HEK293 (cell line): ENCODE measurements around the gene P2RX1.
A peak's percentile ranks its signal among the peaks of the same experiment; 100 is the strongest.

Source experiments
- CTCF ChIA-PET: fragments of 350-600 bp; formaldehyde crosslinking; extraction: SDS; loops from one replicate; lab custom pipeline; 2021; ENCODE audit warnings: antibody characterized with exemption; lab: Yijun Ruan, JAX
- POLR2A ChIA-PET: fragments of 300-600 bp; formaldehyde crosslinking; extraction: SDS; loops from one replicate; lab custom pipeline; 2020; ENCODE audit warnings: antibody characterized with exemption, inconsistent platforms; lab: Yijun Ruan, JAX
- H3K27ac ChIP-seq: fragments of 200-500 bp; sonication (Bioruptor generic); 2 replicates; pipeline ENCODE4 v1.5.1; 2014; ENCODE audit warnings: low read depth, low read length, control low read depth, inconsistent platforms; ENCODE audit errors: extremely low read depth
- H3K36me3 ChIP-seq, 2 experiments: fragments of 200-500 bp in 1 of 2; sonication (Bioruptor generic) in 1 of 2; 1 replicate in 1 of 2; 2 replicates in 1 of 2; pipeline ENCODE4 v1.5.1; 2014 to 2017; ENCODE audit warnings: inconsistent platforms in 2 of 2, low read length in 2 of 2; ENCODE audit not compliant: control insufficient read depth in 2 of 2, insufficient read depth in 1 of 2
- H3K4me1 ChIP-seq: fragments of 200-500 bp; sonication (Bioruptor generic); 2 replicates; pipeline ENCODE4 v1.5.1; 2014; ENCODE audit warnings: mild to moderate bottlenecking, low read length, inconsistent platforms; ENCODE audit not compliant: control insufficient read depth, insufficient read depth
- H3K4me3 ChIP-seq: 2 replicates; pipeline ENCODE4 v1.5.1; 2011; ENCODE audit warnings: low read depth, mild to moderate bottlenecking, control low read depth, low read length, moderate library complexity
- H3K9me3 ChIP-seq: fragments of 200-500 bp; sonication (Bioruptor generic); 2 replicates; pipeline ENCODE4 v1.5.1; 2014; ENCODE audit warnings: low read depth, low read length, inconsistent platforms; ENCODE audit not compliant: control insufficient read depth, insufficient read depth
- GLIS1 ChIP-seq: fragments of 450-650 bp; formaldehyde crosslinking; IDR thresholded peaks from 2 replicates; pipeline ENCODE4 v1.5.1; 2016; ENCODE audit warnings: missing biosample characterization, missing genetic modification characterization
- KLF7 ChIP-seq: fragments of 450-650 bp; formaldehyde crosslinking; IDR thresholded peaks from 2 replicates; pipeline ENCODE4 v1.5.1; 2016; ENCODE audit warnings: missing biosample characterization, missing genetic modification characterization, borderline replicate concordance
- RBAK ChIP-seq: fragments of 450-650 bp; formaldehyde crosslinking; IDR thresholded peaks from 2 replicates; pipeline ENCODE4 v1.5.1; 2016; ENCODE audit warnings: missing biosample characterization, missing genetic modification characterization
- SP2 ChIP-seq: fragments of 450-650 bp; formaldehyde crosslinking; IDR thresholded peaks from 2 replicates; pipeline ENCODE4 v1.5.1; 2016; ENCODE audit warnings: missing biosample characterization, missing genetic modification characterization
- SP7 ChIP-seq: fragments of 450-650 bp; formaldehyde crosslinking; IDR thresholded peaks from 2 replicates; pipeline ENCODE4 v1.5.1; 2016; ENCODE audit warnings: missing biosample characterization, missing genetic modification characterization
- ZBTB20 ChIP-seq: fragments of 450-650 bp; formaldehyde crosslinking; IDR thresholded peaks from 2 replicates; pipeline ENCODE4 v1.5.1; 2016; ENCODE audit warnings: missing biosample characterization, missing genetic modification characterization
- ZEB2 ChIP-seq: fragments of 450-650 bp; formaldehyde crosslinking; IDR thresholded peaks from 2 replicates; pipeline ENCODE4 v1.5.1; 2016; ENCODE audit warnings: missing biosample characterization, missing genetic modification characterization
- ZFP37 ChIP-seq: fragments of 450-650 bp; formaldehyde crosslinking; IDR thresholded peaks from 2 replicates; pipeline ENCODE4 v1.5.1; 2016; ENCODE audit warnings: missing biosample characterization, missing genetic modification characterization
- ZIC2 ChIP-seq: fragments of 450-650 bp; formaldehyde crosslinking; IDR thresholded peaks from 2 replicates; pipeline ENCODE4 v1.5.1; 2016; ENCODE audit warnings: missing biosample characterization, missing genetic modification characterization
- ZNF10 ChIP-seq: fragments of 450-650 bp; formaldehyde crosslinking; IDR thresholded peaks from 2 replicates; pipeline ENCODE4 v1.5.1; 2017; ENCODE audit warnings: missing biosample characterization, missing genetic modification characterization
- ZNF157 ChIP-seq: fragments of 450-650 bp; formaldehyde crosslinking; IDR thresholded peaks from 2 replicates; pipeline ENCODE4 v1.5.1; 2016; ENCODE audit warnings: missing biosample characterization, missing genetic modification characterization
- ZNF19 ChIP-seq: fragments of 450-650 bp; formaldehyde crosslinking; IDR thresholded peaks from 2 replicates; pipeline ENCODE4; 2016; ENCODE audit warnings: missing biosample characterization, missing genetic modification characterization, low read depth
- ZNF221 ChIP-seq: fragments of 450-650 bp; formaldehyde crosslinking; IDR thresholded peaks from 2 replicates; pipeline ENCODE4 v1.5.1; 2017; ENCODE audit warnings: missing biosample characterization, missing genetic modification characterization, borderline replicate concordance
- ZNF341 ChIP-seq: fragments of 450-650 bp; formaldehyde crosslinking; IDR thresholded peaks from 2 replicates; pipeline ENCODE4; 2016; ENCODE audit warnings: low read depth, missing biosample characterization, missing genetic modification characterization
- ZNF366 ChIP-seq: fragments of 450-650 bp; formaldehyde crosslinking; conservative IDR thresholded peaks from 2 replicates; pipeline ENCODE4 v1.5.1; 2016; ENCODE audit warnings: missing biosample characterization, missing genetic modification characterization
- ZNF558 ChIP-seq: fragments of 450-650 bp; formaldehyde crosslinking; IDR thresholded peaks from 2 replicates; pipeline ENCODE4 v1.5.1; 2016; ENCODE audit warnings: missing biosample characterization, missing genetic modification characterization
- ZNF561 ChIP-seq: fragments of 450-650 bp; IDR thresholded peaks from 2 replicates; pipeline ENCODE4 v1.5.1; 2018; ENCODE audit warnings: missing biosample characterization, missing genetic modification characterization, borderline replicate concordance
- ZNF658 ChIP-seq: fragments of 450-650 bp; formaldehyde crosslinking; IDR thresholded peaks from 2 replicates; pipeline ENCODE4; 2016; ENCODE audit warnings: missing biosample characterization, missing genetic modification characterization
- ZNF670 ChIP-seq: fragments of 450-650 bp; formaldehyde crosslinking; IDR thresholded peaks from 2 replicates; pipeline ENCODE4 v1.5.1; 2016; ENCODE audit warnings: missing biosample characterization, missing genetic modification characterization, low read depth
- ZNF768 ChIP-seq: fragments of 450-650 bp; formaldehyde crosslinking; IDR thresholded peaks from 2 replicates; pipeline ENCODE4 v1.5.1; 2018; ENCODE audit warnings: missing biosample characterization, mild to moderate bottlenecking, missing genetic modification characterization
- ZNF830 ChIP-seq: fragments of 450-650 bp; IDR thresholded peaks from 2 replicates; pipeline ENCODE4 v1.5.0; 2018; ENCODE audit warnings: missing biosample characterization, missing genetic modification characterization, low read depth, mild to moderate bottlenecking, moderate library complexity
- ZSCAN23 ChIP-seq: fragments of 450-650 bp; formaldehyde crosslinking; IDR thresholded peaks from 2 replicates; pipeline ENCODE4 v1.5.1; 2016; ENCODE audit warnings: missing biosample characterization, missing genetic modification characterization
- ZSCAN30 ChIP-seq: fragments of 450-650 bp; IDR thresholded peaks from 2 replicates; pipeline ENCODE4 v1.5.1; 2018; ENCODE audit warnings: missing biosample characterization, mild to moderate bottlenecking, missing genetic modification characterization, moderate library complexity
- TF ChIP-seq, protein P1 (sequence below): fragments of 450-650 bp; formaldehyde crosslinking; IDR thresholded peaks from 2 replicates; pipeline ENCODE4 v1.5.1; 2017; ENCODE audit warnings: missing biosample characterization, missing genetic modification characterization
- TF ChIP-seq, protein P2 (sequence below): fragments of 450-650 bp; formaldehyde crosslinking; IDR thresholded peaks from 2 replicates; pipeline ENCODE4 v1.5.1; 2016; ENCODE audit warnings: missing biosample characterization, missing genetic modification characterization
- TF ChIP-seq, protein P3 (sequence below): fragments of 450-650 bp; formaldehyde crosslinking; IDR thresholded peaks from 2 replicates; pipeline ENCODE4 v1.5.1; 2016; ENCODE audit warnings: missing biosample characterization, missing genetic modification characterization
- TF ChIP-seq, protein P4 (sequence below): fragments of 450-650 bp; formaldehyde crosslinking; IDR thresholded peaks from 2 replicates; pipeline ENCODE4 v1.5.1; 2016; ENCODE audit warnings: missing biosample characterization, missing genetic modification characterization, low read depth

Gene P2RX1

GRCh38 chr17:3915581-3915994 lies 677 bp downstream of the P2RX1 start:
- Histone ChIP-seq H3K9me3 (no peaks in the 10 kb centered on the region), H3K4me3 (no peak overlapping the region), H3K4me1 (peaks cover 2% of the 10 kb centered on the region; the same call in 1 of the 2 replicates), H3K36me3 (no peaks in the 10 kb centered on the region), H3K27ac (no peak overlapping the region)
- ChIA-PET CTCF (interaction anchor here (1.9 to 5.3 kb wide), 9 partner anchors 11 to 178 kb away, joined by 5 to 124 read pairs (median 16); no protein-coding TSS in a partner anchor), POLR2A (no interaction called here)
- TF ChIP-seq ZIC2 (tag by site-specific recombination) (no peak), ZSCAN23 (no peak), ZNF670 (tag by site-specific recombination) (no peak), SP2 (tag by site-specific recombination) (no peak), GLIS1 (no peak), ZNF19 (tag by site-specific recombination) (no peak), ZNF561 (tag by site-specific recombination) (no peak), ZNF341 (tag by site-specific recombination) (no peak), ZEB2 (tag by site-specific recombination) (no peak)
- TF ChIP-seq, protein P1, sequence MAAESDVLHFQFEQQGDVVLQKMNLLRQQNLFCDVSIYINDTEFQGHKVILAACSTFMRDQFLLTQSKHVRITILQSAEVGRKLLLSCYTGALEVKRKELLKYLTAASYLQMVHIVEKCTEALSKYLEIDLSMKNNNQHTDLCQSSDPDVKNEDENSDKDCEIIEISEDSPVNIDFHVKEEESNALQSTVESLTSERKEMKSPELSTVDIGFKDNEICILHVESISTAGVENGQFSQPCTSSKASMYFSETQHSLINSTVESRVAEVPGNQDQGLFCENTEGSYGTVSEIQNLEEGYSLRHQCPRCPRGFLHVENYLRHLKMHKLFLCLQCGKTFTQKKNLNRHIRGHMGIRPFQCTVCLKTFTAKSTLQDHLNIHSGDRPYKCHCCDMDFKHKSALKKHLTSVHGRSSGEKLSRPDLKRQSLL, result no peak

DNA sequence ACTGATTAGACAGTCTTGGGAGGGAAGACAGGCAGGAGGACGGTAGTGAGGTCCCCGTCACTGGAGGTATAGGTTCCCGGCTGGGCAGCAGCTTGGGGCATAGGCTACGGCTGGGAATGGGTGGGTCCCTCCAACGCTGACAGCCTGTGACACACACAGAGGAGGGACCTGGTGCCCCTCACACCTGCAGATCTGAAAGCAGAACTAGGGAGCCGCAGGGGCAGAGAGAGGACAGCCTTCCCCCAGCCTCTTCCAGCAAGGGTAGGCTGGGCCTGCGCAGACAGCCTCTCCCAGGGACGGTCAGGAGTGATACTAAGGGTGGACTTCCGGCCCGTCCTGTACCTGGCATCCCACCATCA lies 2.0 kb downstream of the P2RX1 start:
- TF ChIP-seq ZNF830 (tag by site-specific recombination), result no peak
- TF ChIP-seq ZBTB20 (tag by site-specific recombination), result no peak
- TF ChIP-seq, protein P2, sequence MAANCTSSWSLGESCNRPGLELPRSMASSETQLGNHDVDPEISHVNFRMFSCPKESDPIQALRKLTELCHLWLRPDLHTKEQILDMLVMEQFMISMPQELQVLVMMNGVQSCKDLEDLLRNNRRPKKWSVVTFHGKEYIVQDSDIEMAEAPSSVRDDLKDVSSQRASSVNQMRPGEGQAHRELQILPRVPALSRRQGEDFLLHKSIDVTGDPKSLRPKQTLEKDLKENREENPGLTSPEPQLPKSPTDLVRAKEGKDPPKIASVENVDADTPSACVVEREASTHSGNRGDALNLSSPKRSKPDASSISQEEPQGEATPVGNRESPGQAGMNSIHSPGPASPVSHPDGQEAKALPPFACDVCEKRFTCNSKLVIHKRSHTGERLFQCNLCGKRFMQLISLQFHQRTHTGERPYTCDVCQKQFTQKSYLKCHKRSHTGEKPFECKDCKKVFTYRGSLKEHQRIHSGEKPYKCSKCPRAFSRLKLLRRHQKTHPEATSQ (tag by site-specific recombination), result 0 out of 2 replicates have a peak, but pooled peaks have one; percentile 19
- no peak for TF ChIP-seq ZNF558 (tag by site-specific recombination)
- H3K4me1 ChIP-seq, result peaks cover 2% of the 10 kb centered on the region; the same call in 1 of the 2 replicates

GRCh38 chr17:3913531-3914311 lies 2.5 kb downstream of the P2RX1 start:
- no peak overlapping the region for H3K4me3 ChIP-seq
- peaks cover 2% of the 10 kb centered on the region; the same call in 1 of the 2 replicates for H3K4me1 ChIP-seq
- POLR2A ChIA-PET, result interaction anchor here (1.1 kb wide), 1 partner anchor 24 kb away, joined by 6 read pairs; no protein-coding TSS in a partner anchor
- H3K36me3 ChIP-seq, result no peaks in the 10 kb centered on the region
- CTCF ChIA-PET, result interaction anchor here (0.6 to 5.3 kb wide), 61 partner anchors 9 to 1266 kb away, joined by 3 to 124 read pairs (median 5); partner anchors contain the start of genes CAMKK1 and NCBP3
- H3K27ac ChIP-seq, result no peak overlapping the region
- H3K9me3 ChIP-seq, result no peaks in the 10 kb centered on the region
- no peak for TF ChIP-seq ZNF221 (tag by site-specific recombination)
- TF ChIP-seq ZNF157, result no peak
- no peak for TF ChIP-seq RBAK (tag by site-specific recombination)
- TF ChIP-seq, protein P3, sequence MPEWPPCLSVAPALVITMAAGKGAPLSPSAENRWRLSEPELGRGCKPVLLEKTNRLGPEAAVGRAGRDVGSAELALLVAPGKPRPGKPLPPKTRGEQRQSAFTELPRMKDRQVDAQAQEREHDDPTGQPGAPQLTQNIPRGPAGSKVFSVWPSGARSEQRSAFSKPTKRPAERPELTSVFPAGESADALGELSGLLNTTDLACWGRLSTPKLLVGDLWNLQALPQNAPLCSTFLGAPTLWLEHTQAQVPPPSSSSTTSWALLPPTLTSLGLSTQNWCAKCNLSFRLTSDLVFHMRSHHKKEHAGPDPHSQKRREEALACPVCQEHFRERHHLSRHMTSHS (tag by site-specific recombination), result no peak
- TF ChIP-seq SP7 (tag by site-specific recombination), result peak; percentile 25; the same call in 1 of the 2 replicates
- TF ChIP-seq ZNF10 (tag by site-specific recombination), result peak; percentile 66
- TF ChIP-seq ZNF768 (tag by site-specific recombination), result peak; percentile 6; the same call in 1 of the 2 replicates
- 0 out of 2 replicates have a peak, but pooled peaks have one; percentile 10 for TF ChIP-seq ZNF366 (tag by site-specific recombination)
- TF ChIP-seq ZNF658, result no peak
- TF ChIP-seq ZFP37 (tag by site-specific recombination), result no peak
- TF ChIP-seq, protein P4, sequence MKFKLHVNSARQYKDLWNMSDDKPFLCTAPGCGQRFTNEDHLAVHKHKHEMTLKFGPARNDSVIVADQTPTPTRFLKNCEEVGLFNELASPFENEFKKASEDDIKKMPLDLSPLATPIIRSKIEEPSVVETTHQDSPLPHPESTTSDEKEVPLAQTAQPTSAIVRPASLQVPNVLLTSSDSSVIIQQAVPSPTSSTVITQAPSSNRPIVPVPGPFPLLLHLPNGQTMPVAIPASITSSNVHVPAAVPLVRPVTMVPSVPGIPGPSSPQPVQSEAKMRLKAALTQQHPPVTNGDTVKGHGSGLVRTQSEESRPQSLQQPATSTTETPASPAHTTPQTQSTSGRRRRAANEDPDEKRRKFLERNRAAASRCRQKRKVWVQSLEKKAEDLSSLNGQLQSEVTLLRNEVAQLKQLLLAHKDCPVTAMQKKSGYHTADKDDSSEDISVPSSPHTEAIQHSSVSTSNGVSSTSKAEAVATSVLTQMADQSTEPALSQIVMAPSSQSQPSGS (tag by site-specific recombination), result no peak
- no peak for TF ChIP-seq KLF7 (tag by site-specific recombination)
- TF ChIP-seq ZSCAN30 (tag by site-specific recombination), result no peak
- TF ChIP-seq ZNF561 (tag by site-specific recombination), result no peak

More for the DNA sequence above, 2.0 kb downstream of the P2RX1 start:
- no peak overlapping the region for H3K4me3 ChIP-seq
- POLR2A ChIA-PET, result interaction anchor here (1.1 kb wide), 1 partner anchor 24 kb away, joined by 6 read pairs; no protein-coding TSS in a partner anchor
- CTCF ChIA-PET, result interaction anchor here (0.6 to 5.3 kb wide), 56 partner anchors 8 to 1265 kb away, joined by 3 to 124 read pairs (median 5); partner anchors contain the start of genes CAMKK1 and NCBP3
- H3K36me3 ChIP-seq, result no peaks in the 10 kb centered on the region
- no peak overlapping the region for H3K27ac ChIP-seq
- H3K9me3 ChIP-seq, result no peaks in the 10 kb centered on the region
